ENCODE measurements around the gene ERICH4.

The ERICH4 gene, protein sequence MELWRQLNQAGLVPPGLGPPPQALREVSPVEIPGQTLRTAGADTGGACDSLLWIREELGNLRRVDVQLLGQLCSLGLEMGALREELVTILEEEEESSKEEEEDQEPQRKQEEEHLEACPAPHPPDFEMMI

DNA sequence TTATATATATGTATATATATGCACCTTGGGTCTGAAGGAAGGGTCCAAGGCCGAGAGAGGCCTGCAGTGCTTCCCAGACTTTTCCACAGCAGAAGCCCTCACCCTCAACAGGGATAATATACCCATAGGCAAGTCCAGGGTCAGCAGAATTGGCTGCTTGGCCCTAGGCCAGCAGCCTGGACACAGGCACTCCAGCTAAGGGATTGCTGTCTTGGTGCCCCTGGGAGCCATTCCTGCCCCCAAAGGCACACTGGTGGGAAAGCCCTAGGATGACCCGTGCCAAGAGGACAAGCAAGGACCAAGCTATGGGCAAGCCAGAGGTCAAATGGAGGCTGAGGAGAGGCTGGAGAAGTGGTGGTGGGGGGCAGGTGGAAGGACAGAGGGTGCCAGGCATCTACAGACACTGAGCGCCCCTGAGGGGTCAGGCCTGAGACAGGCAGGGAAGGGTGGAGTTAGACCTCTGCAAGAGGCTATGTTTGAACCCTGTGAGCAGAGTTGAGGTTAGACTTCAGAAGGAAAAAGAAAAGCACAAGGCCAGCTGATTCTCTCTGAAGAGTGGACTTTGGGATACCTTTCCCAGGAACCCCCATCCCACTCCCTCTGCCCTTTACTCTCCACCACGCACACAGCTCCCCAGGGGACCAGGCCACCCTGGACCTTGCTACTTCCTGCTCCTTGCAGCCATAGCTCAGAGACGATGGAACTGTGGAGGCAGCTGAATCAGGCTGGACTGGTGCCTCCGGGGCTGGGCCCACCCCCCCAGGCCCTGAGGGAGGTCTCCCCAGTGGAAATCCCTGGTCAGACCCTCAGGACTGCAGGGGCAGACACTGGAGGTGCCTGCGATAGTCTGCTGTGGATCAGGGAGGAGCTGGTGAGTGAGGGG, at the start of gene ERICH4:
TSS of gene ERICH4 (plus strand) at position 684 of the 883 bp plus-strand sequence. CDS start at position 698, 14 bp downstream.
- in situ Hi-C loops (cut with HindIII; ENCODE audit: low sequenced_read_pairs) = no loop called here
- no peak within 1 kb of the TSS for H3K4me3 ChIP-seq (ENCODE audit: low read depth, low read length)
- TF ChIP-seq, protein P1, sequence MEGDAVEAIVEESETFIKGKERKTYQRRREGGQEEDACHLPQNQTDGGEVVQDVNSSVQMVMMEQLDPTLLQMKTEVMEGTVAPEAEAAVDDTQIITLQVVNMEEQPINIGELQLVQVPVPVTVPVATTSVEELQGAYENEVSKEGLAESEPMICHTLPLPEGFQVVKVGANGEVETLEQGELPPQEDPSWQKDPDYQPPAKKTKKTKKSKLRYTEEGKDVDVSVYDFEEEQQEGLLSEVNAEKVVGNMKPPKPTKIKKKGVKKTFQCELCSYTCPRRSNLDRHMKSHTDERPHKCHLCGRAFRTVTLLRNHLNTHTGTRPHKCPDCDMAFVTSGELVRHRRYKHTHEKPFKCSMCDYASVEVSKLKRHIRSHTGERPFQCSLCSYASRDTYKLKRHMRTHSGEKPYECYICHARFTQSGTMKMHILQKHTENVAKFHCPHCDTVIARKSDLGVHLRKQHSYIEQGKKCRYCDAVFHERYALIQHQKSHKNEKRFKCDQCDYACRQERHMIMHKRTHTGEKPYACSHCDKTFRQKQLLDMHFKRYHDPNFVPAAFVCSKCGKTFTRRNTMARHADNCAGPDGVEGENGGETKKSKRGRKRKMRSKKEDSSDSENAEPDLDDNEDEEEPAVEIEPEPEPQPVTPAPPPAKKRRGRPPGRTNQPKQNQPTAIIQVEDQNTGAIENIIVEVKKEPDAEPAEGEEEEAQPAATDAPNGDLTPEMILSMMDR (IDR thresholded peaks at IDR 0.05; ENCODE audit: low read depth, low read length) = no peak
- no peak for DNase-seq (ENCODE audit: low read depth, low spot score)

DNA sequence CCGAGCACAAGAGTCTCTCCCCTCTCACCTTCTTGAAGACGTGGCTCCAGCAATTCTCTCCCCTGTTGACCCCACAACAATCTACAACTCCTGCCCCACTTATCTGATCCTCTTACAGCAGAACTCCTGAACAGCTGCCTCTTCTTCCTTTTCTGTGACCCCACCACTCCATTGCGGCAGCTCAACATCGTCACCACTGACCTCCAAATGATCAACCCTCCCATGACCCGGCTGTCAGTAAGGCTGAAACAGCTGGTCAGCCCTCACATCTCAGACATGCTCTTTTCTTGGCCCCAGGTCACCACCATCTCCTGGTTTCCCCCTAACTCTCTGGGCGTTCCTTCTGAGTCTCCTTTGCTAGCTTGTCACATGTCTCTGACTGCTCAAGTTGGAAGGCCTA, 47.6 kb upstream of the ERICH4 start:
- no peak overlapping the region for H3K4me3 ChIP-seq (ENCODE audit: low read depth, low read length)
- no peak for DNase-seq (ENCODE audit: low read depth, low spot score)
- TF ChIP-seq, protein P1 (IDR thresholded peaks at IDR 0.05; ENCODE audit: low read depth, low read length) = no peak
- in situ Hi-C loops (cut with HindIII; ENCODE audit: low sequenced_read_pairs) = no loop called here

DNA sequence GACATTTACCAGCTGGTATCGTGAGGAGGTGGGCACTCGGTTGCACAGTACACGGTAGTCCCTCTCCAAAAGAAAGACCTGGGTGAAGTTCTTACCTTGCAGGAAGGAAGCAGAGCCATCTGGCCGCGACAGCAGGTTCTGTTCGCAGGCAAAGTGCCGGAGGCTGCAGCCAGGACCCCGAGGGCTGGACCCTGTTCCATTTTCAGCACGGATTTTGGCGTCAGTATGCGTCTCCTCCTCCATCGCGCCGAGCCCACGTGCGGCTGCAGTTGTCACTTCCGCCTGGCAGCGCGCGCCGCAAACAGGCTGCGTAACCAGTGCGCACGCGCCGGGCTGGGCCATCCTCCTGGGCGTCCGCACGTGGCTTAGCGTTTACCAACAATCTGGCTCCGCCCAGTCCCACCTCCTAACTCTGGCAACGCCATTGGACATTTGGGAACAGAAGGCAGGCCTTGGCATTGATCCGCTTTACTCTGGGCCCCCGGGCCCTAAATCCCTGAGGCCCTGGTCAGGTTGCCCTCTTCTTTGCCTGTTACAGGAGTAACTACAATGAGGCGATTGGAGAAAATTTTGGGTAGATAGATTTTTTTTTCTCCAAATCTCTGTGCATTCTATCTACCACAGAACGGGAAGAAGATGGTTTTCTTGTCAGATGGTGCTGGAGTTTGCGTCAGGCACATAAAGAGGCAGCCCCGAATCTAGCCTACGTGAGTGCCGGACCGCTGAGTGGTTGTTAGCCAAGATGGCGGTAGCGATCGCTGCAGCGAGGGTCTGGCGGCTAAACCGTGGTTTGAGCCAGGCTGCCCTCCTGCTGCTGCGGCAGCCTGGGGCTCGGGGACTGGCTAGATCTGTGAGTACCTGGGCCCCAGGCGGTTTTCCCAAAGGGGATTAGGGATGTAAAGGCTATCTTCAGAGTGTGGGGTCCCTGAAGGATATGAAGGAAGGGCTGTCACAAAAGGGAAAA, 45.6 kb upstream of the ERICH4 start, which contains the start of the genes BCKDHA and EXOSC5:
TSS of gene BCKDHA (plus strand) at position 733 of the 964 bp plus-strand sequence. CDS start at position 743, 10 bp downstream.
TSS of gene EXOSC5 (minus strand) at position 274 of the 964 bp plus-strand sequence. CDS start at position 243, 31 bp downstream.
- in situ Hi-C loops (cut with HindIII; ENCODE audit: low sequenced_read_pairs) = no loop called here
- peak within 1 kb of the TSS; percentile 82 for H3K4me3 ChIP-seq (ENCODE audit: low read depth, low read length)
- TF ChIP-seq, protein P1 (IDR thresholded peaks at IDR 0.05; ENCODE audit: low read depth, low read length) = no peak
- DNase-seq (ENCODE audit: low read depth, low spot score) = peak; percentile 100

DNA sequence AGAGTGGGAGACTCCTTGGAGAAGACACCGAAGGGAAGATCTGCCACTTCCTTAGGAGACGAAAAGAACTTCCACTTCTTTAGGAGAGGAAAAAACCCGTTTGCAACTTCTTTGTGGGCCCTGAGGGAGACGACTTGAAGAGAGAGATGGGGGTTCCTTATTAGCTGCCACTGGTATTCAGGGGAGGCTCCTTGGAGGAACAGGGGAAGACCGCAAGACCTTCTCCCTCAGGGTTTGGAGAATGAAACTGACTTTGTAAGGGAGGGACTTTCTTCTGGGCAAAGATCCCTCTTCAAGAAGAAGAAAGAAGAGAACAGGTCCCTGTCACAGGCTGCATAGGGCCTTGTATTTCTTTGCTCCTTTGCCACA, 44.9 kb upstream of the ERICH4 start:
- H3K4me3 ChIP-seq (ENCODE audit: low read depth, low read length) = peak overlapping the region; percentile 82
- TF ChIP-seq, protein P1 (IDR thresholded peaks at IDR 0.05; ENCODE audit: low read depth, low read length) = no peak
- no peak for DNase-seq (ENCODE audit: low read depth, low spot score)
- in situ Hi-C loops (cut with HindIII; ENCODE audit: low sequenced_read_pairs) = no loop called here

DNA sequence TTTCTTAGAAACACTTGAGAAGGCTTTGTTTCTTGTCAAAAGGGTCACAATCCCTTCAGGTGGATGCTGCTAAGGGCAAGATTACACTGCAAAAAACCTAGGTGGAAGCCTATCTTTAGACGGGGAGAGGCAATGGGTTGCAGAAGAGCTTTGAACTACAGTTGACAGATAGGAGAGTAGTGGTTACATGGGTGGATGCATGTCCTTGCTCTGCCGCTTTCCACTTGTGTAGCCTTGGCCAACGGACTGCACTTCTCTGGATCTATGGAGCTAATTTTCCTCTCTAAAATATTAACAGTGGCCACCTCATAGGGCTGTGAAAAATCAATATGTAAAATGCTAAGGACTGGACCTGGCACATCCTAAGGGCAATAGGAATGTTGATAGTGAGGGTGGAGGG, 44.4 kb upstream of the ERICH4 start:
- in situ Hi-C loops (cut with HindIII; ENCODE audit: low sequenced_read_pairs) = no loop called here
- TF ChIP-seq, protein P1 (IDR thresholded peaks at IDR 0.05; ENCODE audit: low read depth, low read length) = no peak
- DNase-seq (ENCODE audit: low read depth, low spot score) = no peak
- H3K4me3 ChIP-seq (ENCODE audit: low read depth, low read length) = peak overlapping the region; percentile 82

DNA sequence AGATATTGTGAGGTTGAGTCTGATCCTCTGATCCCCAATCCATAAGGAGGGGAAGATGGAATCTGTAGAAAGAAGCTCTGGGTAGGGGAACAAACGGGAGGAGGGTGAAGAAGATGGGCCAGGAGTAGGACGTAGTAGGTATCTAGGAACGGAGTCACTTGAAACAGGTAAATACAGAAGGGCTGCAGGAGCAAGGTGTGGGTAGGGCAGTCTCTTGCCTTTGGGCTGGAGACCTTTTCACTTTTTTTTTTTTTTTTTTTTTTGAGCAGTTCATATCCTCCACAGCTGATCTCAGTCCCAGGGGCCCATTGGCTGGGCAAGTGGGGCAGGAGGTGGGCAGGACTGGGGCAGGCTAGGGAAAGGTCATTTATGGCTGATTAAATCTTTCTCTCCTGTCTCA, 43.9 kb upstream of the ERICH4 start:
- no peak overlapping the region for H3K4me3 ChIP-seq (ENCODE audit: low read depth, low read length)
- in situ Hi-C loops (cut with HindIII; ENCODE audit: low sequenced_read_pairs) = no loop called here
- no peak for DNase-seq (ENCODE audit: low read depth, low spot score)
- TF ChIP-seq, protein P1 (IDR thresholded peaks at IDR 0.05; ENCODE audit: low read depth, low read length) = no peak
